MM.1S (cell line): ENCODE results near the gene FJX1.

Experiments
- DNase-seq: peaks from one replicate; pipeline ENCODE4 v3.0.0-alpha.2; 2015
- H2AFZ ChIP-seq: fragments of 300-600 bp; sonication (generic); 2 replicates; pipeline ENCODE4 v1.6.0; 2016; ENCODE audit warnings: antibody characterized with exemption, low read length
- H3F3A ChIP-seq: fragments of 300-600 bp; sonication (generic); 2 replicates; pipeline ENCODE4 v1.6.1; 2016; ENCODE audit warnings: mild to moderate bottlenecking, antibody characterized with exemption, low read length, moderate library complexity, mixed read lengths; ENCODE audit not compliant: insufficient read depth
- H3K27ac ChIP-seq: fragments of 300-600 bp; sonication (generic); 2 replicates; pipeline ENCODE4 v1.5.1; 2016; ENCODE audit warnings: mild to moderate bottlenecking, low read length
- H3K27me3 ChIP-seq: fragments of 300-600 bp; sonication (generic); replicated peaks from 2 replicates; pipeline ENCODE4 v1.6.0; 2016; ENCODE audit warnings: low read length; ENCODE audit not compliant: insufficient read depth
- H3K36me3 ChIP-seq: fragments of 300-600 bp; sonication (generic); replicated peaks from 2 replicates; pipeline ENCODE4 v1.6.1; 2016; ENCODE audit warnings: mild to moderate bottlenecking, low read length, mixed read lengths; ENCODE audit not compliant: insufficient read depth
- H3K4me1 ChIP-seq: fragments of 300-600 bp; sonication (generic); 2 replicates; pipeline ENCODE4 v1.6.1; 2016; ENCODE audit warnings: low read length, mixed read lengths
- H3K4me2 ChIP-seq: fragments of 300-600 bp; sonication (generic); 2 replicates; pipeline ENCODE4 v1.6.0; 2016; ENCODE audit warnings: low read depth, low read length
- H3K4me3 ChIP-seq: fragments of 300-600 bp; sonication (generic); 2 replicates; pipeline ENCODE4 v1.5.1; 2016; ENCODE audit warnings: low read length, mixed read lengths
- H3K79me2 ChIP-seq: fragments of 300-600 bp; sonication (generic); 2 replicates; pipeline ENCODE4 v1.6.1; 2016; ENCODE audit warnings: mixed run types, low read length, mixed read lengths
- H3K9ac ChIP-seq: fragments of 300-600 bp; sonication (generic); 2 replicates; pipeline ENCODE4 v1.6.1; 2016; ENCODE audit warnings: low read length, mixed read lengths
- H3K9me2 ChIP-seq: fragments of 300-600 bp; sonication (generic); replicated peaks from 2 replicates; pipeline ENCODE4 v1.6.1; 2016; ENCODE audit warnings: mild to moderate bottlenecking, low read length, mixed read lengths; ENCODE audit not compliant: insufficient read depth
- H3K9me3 ChIP-seq: fragments of 300-600 bp; sonication (generic); replicated peaks from 2 replicates; pipeline ENCODE4 v1.6.1; 2016; ENCODE audit warnings: mild to moderate bottlenecking, low read length, mixed read lengths; ENCODE audit not compliant: insufficient read depth
- H4K20me1 ChIP-seq: fragments of 300-600 bp; sonication (generic); 2 replicates; pipeline ENCODE4 v1.6.1; 2016; ENCODE audit warnings: mild to moderate bottlenecking, low read length, moderate library complexity, mixed read lengths; ENCODE audit not compliant: insufficient read depth
- EZH2 ChIP-seq: fragments of 300-600 bp; sonication (generic); optimal IDR thresholded peaks from 2 replicates; pipeline ENCODE3; 2017; ENCODE audit warnings: low read depth, mild to moderate bottlenecking, antibody characterized with exemption, low read length, mixed read lengths
- EZH2phosphoT487 ChIP-seq: fragments of 300-600 bp; sonication (generic); IDR thresholded peaks from 2 replicates; pipeline ENCODE4 v1.6.1; 2018; ENCODE audit warnings: antibody characterized with exemption, low read length
- TF ChIP-seq, protein P1 (sequence below): fragments of 300-600 bp; sonication (generic); IDR thresholded peaks from 2 replicates; pipeline ENCODE4 v1.5.1; 2016; ENCODE audit warnings: antibody characterized with exemption, low read length, mixed read lengths

The FJX1 gene

DNA sequence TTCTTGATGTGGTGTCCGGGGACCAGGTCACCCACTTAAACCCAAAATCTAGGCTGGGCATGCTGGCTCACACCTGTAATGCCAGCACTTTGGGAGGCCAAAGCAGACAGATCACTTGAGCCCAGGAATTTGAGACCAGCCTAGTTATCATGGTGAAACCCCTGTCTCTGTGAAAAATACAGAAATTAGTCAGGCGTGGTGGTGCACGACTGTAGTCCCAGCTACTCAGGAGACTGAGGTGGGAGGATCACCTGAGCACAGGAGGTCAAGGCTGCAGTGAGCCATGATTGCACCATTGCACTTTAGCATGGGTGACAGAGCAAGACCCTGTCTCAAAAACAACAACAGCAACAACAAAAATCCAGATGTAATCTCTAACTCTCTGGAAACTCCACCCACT, 30.3 kb upstream of the FJX1 start:
- Histone ChIP-seq H3K4me2 (no peak overlapping the region), H2AFZ (no peak overlapping the region), H3K9me2 (no peaks in the 10 kb centered on the region), H3K27me3 (no peaks in the 10 kb centered on the region), H3K36me3 (no peaks in the 10 kb centered on the region), H3K4me1 (no peaks in the 10 kb centered on the region), H3K79me2 (no peaks in the 10 kb centered on the region), H4K20me1 (no peaks in the 10 kb centered on the region), H3K27ac (no peak overlapping the region), H3K9ac (no peak overlapping the region), H3K9me3 (no peaks in the 10 kb centered on the region), H3F3A (no peaks in the 10 kb centered on the region), H3K4me3 (no peak overlapping the region)
- TF ChIP-seq EZH2 (no peak), EZH2phosphoT487 (no peak)
- TF ChIP-seq, protein P1, sequence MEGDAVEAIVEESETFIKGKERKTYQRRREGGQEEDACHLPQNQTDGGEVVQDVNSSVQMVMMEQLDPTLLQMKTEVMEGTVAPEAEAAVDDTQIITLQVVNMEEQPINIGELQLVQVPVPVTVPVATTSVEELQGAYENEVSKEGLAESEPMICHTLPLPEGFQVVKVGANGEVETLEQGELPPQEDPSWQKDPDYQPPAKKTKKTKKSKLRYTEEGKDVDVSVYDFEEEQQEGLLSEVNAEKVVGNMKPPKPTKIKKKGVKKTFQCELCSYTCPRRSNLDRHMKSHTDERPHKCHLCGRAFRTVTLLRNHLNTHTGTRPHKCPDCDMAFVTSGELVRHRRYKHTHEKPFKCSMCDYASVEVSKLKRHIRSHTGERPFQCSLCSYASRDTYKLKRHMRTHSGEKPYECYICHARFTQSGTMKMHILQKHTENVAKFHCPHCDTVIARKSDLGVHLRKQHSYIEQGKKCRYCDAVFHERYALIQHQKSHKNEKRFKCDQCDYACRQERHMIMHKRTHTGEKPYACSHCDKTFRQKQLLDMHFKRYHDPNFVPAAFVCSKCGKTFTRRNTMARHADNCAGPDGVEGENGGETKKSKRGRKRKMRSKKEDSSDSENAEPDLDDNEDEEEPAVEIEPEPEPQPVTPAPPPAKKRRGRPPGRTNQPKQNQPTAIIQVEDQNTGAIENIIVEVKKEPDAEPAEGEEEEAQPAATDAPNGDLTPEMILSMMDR, result no peak
- DNase-seq, result no peak

DNA sequence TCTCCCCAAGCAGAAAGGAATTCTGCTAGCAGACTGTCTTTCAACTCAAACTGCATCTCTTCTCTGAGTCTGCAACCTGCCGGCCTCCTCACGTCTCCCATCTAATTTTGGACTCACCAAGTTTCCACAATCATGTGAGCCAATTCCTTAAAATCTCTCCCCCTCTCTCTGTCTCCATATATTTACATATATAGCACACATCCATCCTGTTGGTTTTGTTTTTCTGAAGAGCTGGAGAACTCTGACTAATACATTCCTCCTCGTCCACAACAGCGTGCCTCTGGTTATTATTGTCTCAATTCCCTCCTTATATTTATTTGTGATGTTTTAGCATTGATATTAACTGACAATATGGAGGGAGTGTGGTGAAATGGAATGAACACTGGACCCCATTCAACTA, 29.6 kb upstream of the FJX1 start:
- H3K4me3 ChIP-seq, result no peak overlapping the region
- no peaks in the 10 kb centered on the region for H3K27me3 ChIP-seq
- no peak overlapping the region for H3K9ac ChIP-seq
- no peak overlapping the region for H3K27ac ChIP-seq
- no peaks in the 10 kb centered on the region for H3K36me3 ChIP-seq
- H3K4me1 ChIP-seq, result no peaks in the 10 kb centered on the region
- DNase-seq, result no peak
- H4K20me1 ChIP-seq, result no peaks in the 10 kb centered on the region
- H3K9me3 ChIP-seq, result no peaks in the 10 kb centered on the region
- TF ChIP-seq EZH2 (no peak), EZH2phosphoT487 (no peak)
- TF ChIP-seq, protein P1, result no peak
- H3K9me2 ChIP-seq, result no peaks in the 10 kb centered on the region
- no peaks in the 10 kb centered on the region for H3F3A ChIP-seq
- H3K79me2 ChIP-seq, result no peaks in the 10 kb centered on the region
- H2AFZ ChIP-seq, result no peak overlapping the region
- no peak overlapping the region for H3K4me2 ChIP-seq

GRCh38 chr11:35589281-35589680, 29.0 kb upstream of the FJX1 start:
- Histone ChIP-seq H3K27ac (no peak overlapping the region), H4K20me1 (no peaks in the 10 kb centered on the region), H3F3A (no peaks in the 10 kb centered on the region), H3K9me3 (no peaks in the 10 kb centered on the region), H3K36me3 (no peaks in the 10 kb centered on the region), H3K9ac (no peak overlapping the region), H2AFZ (no peak overlapping the region), H3K9me2 (no peaks in the 10 kb centered on the region), H3K79me2 (no peaks in the 10 kb centered on the region), H3K27me3 (no peaks in the 10 kb centered on the region), H3K4me3 (no peak overlapping the region), H3K4me2 (no peak overlapping the region), H3K4me1 (no peaks in the 10 kb centered on the region)
- TF ChIP-seq EZH2phosphoT487 (no peak), EZH2 (no peak)
- TF ChIP-seq, protein P1, result no peak
- DNase-seq, result no peak
